Stimulated activated naive B cell treated with anti-CD40 and anti-IgM and Interleukin-4, amounts not matched to agents 10 μg/mL and 1 μg/mL and 100 μg/mL, for 72 hours (primary cell): ENCODE data around the gene HOXA4.

Experiments
- ATAC-seq, 2 donors: fragments of 150-1000 bp; cut with Tn5 transposase; replicated peaks; 2 replicates each; pipeline ENCODE4 v1.10.0; 2021; ENCODE audit warnings: moderate library complexity in 1 of 2
- DNase-seq: peaks from one replicate; pipeline ENCODE4 v3.0.0; 2021
- H3K27ac Mint-ChIP-seq: one replicate; pipeline ENCODE4 v1.8.0; 2022; ENCODE audit warnings: mild to moderate bottlenecking, mixed read lengths
- H3K27me3 Mint-ChIP-seq, 2 donors: one replicate each; pipeline ENCODE4 v1.8.0; 2022; ENCODE audit warnings: mixed read lengths in 2 of 2
- H3K36me3 Mint-ChIP-seq, 2 donors: one replicate each; pipeline ENCODE4 v1.8.0; 2022; ENCODE audit warnings: mixed read lengths in 2 of 2, mild to moderate bottlenecking in 1 of 2
- H3K4me1 Mint-ChIP-seq, 2 donors: one replicate each; pipeline ENCODE4 v1.8.0; 2022; ENCODE audit warnings: mixed read lengths in 2 of 2, mild to moderate bottlenecking in 1 of 2
- H3K4me3 Mint-ChIP-seq, 2 donors: one replicate each; pipeline ENCODE4 v1.8.0; 2022; ENCODE audit warnings: mild to moderate bottlenecking in 2 of 2, mixed read lengths in 2 of 2, moderate library complexity in 1 of 2
- H3K9me3 Mint-ChIP-seq, 2 donors: one replicate each; pipeline ENCODE4 v1.8.0; 2022; ENCODE audit warnings: mixed read lengths in 2 of 2, mild to moderate bottlenecking in 1 of 2

Gene HOXA4

GRCh38 chr7:27111042-27111750, 19.4 kb downstream of the HOXA4 start:
- DNase-seq: no peak
- Mint-ChIP-seq H3K27me3 (peaks cover 14 to 19% of the 10 kb centered on the region in 2 donors), H3K36me3 (no peaks in the 10 kb centered on the region), H3K27ac (no peak overlapping the region), H3K4me1 (peaks cover 0 to 1% of the 10 kb centered on the region in 2 donors), H3K4me3 (no peak overlapping the region), H3K9me3 (peaks cover 0 to 2% of the 10 kb centered on the region in 2 donors)
- no peak for ATAC-seq

- Mint-ChIP-seq H3K27me3 (peaks cover 17 to 26% of the 10 kb centered on the region in 2 donors), H3K9me3 (peaks cover 0 to 2% of the 10 kb centered on the region in 2 donors), H3K36me3 (no peaks in the 10 kb centered on the region), H3K27ac (no peak overlapping the region), H3K4me1 (peaks cover 0 to 1% of the 10 kb centered on the region in 2 donors), H3K4me3 (no peak overlapping the region)
- ATAC-seq: no peak
- DNase-seq: no peak
Measured at GRCh38 chr7:27110186-27111031, 20.1 kb downstream of the HOXA4 start.

- H3K4me3 Mint-ChIP-seq: no peak overlapping the region
- H3K27me3 Mint-ChIP-seq: peaks cover 20 to 29% of the 10 kb centered on the region in 2 donors
- ATAC-seq (no peak), DNase-seq (no peak)
- H3K36me3 Mint-ChIP-seq: no peaks in the 10 kb centered on the region
- no peak overlapping the region for H3K27ac Mint-ChIP-seq
- peaks cover 0 to 2% of the 10 kb centered on the region in 2 donors for H3K9me3 Mint-ChIP-seq
- peaks cover 0 to 1% of the 10 kb centered on the region in 2 donors for H3K4me1 Mint-ChIP-seq
Measured at GRCh38 chr7:27109466-27110185, 20.9 kb downstream of the HOXA4 start.

- Mint-ChIP-seq H3K9me3 (peaks cover 0 to 2% of the 10 kb centered on the region in 2 donors), H3K36me3 (peaks cover 0 to 2% of the 10 kb centered on the region in 2 donors), H3K4me3 (no peak overlapping the region), H3K27ac (no peak overlapping the region), H3K4me1 (peaks cover 1 to 7% of the 10 kb centered on the region in 2 donors), H3K27me3 (peaks cover 29 to 36% of the 10 kb centered on the region in 2 donors)
- ATAC-seq (no peak), DNase-seq (no peak)
Measured at GRCh38 chr7:27108390-27109127, 22.0 kb downstream of the HOXA4 start.

- peaks cover 2 to 4% of the 10 kb centered on the region in 2 donors for H3K36me3 Mint-ChIP-seq
- no peak overlapping the region for H3K4me3 Mint-ChIP-seq
Measured at GRCh38 chr7:27107391-27108381, 22.9 kb downstream of the HOXA4 start.

GRCh38 chr7:27106901-27107240, 23.7 kb downstream of the HOXA4 start:
- ATAC-seq: no peak
- peaks cover 0 to 2% of the 10 kb centered on the region in 2 donors for H3K9me3 Mint-ChIP-seq
- H3K36me3 Mint-ChIP-seq: peaks cover 3 to 5% of the 10 kb centered on the region in 2 donors
- H3K27ac Mint-ChIP-seq: no peak overlapping the region
- no peak overlapping the region for H3K4me3 Mint-ChIP-seq
- H3K27me3 Mint-ChIP-seq: peaks cover 42 to 48% of the 10 kb centered on the region in 2 donors
- no peak for DNase-seq
- H3K4me1 Mint-ChIP-seq: peaks cover 9 to 22% of the 10 kb centered on the region in 2 donors

More at GRCh38 chr7:27107391-27108381, 22.9 kb downstream of the HOXA4 start:
- DNase-seq: no peak
- H3K4me1 Mint-ChIP-seq: peaks cover 6 to 16% of the 10 kb centered on the region in 2 donors
- no peak overlapping the region for H3K27ac Mint-ChIP-seq
- H3K9me3 Mint-ChIP-seq: peaks cover 0 to 2% of the 10 kb centered on the region in 2 donors
- ATAC-seq: no peak
- H3K27me3 Mint-ChIP-seq: peaks cover 34 to 40% of the 10 kb centered on the region in 2 donors

- Mint-ChIP-seq H3K9me3 (peaks cover 0 to 2% of the 10 kb centered on the region in 2 donors), H3K27me3 (peaks cover 48 to 54% of the 10 kb centered on the region in 2 donors), H3K27ac (no peak overlapping the region), H3K36me3 (peaks cover 7 to 10% of the 10 kb centered on the region in 2 donors), H3K4me1 (peaks cover 9 to 26% of the 10 kb centered on the region in 2 donors), H3K4me3 (no peak overlapping the region)
- ATAC-seq: no peak
- no peak for DNase-seq
Measured at GRCh38 chr7:27106181-27106900, 24.2 kb downstream of the HOXA4 start.

- Mint-ChIP-seq H3K9me3 (peaks cover 0 to 2% of the 10 kb centered on the region in 2 donors), H3K27me3 (peaks cover 56 to 62% of the 10 kb centered on the region in 2 donors), H3K4me3 (no peak overlapping the region), H3K27ac (no peak overlapping the region), H3K36me3 (peaks cover 7 to 17% of the 10 kb centered on the region in 2 donors), H3K4me1 (peaks cover 9 to 26% of the 10 kb centered on the region in 2 donors)
- no peak for ATAC-seq
- no peak for DNase-seq
Measured at GRCh38 chr7:27105301-27106031, 25.1 kb downstream of the HOXA4 start.

GRCh38 chr7:27104341-27105058, 26.1 kb downstream of the HOXA4 start:
- H3K36me3 Mint-ChIP-seq: peaks cover 9 to 24% of the 10 kb centered on the region in 2 donors
- ATAC-seq (no peak), DNase-seq (no peak)
- no peaks in the 10 kb centered on the region for H3K9me3 Mint-ChIP-seq
- no peak overlapping the region for H3K27ac Mint-ChIP-seq
- no peak overlapping the region for H3K4me3 Mint-ChIP-seq
- peaks cover 57 to 72% of the 10 kb centered on the region in 2 donors for H3K27me3 Mint-ChIP-seq
- H3K4me1 Mint-ChIP-seq: peaks cover 9 to 29% of the 10 kb centered on the region in 2 donors

GRCh38 chr7:27103489-27104226, 26.9 kb downstream of the HOXA4 start:
- Mint-ChIP-seq H3K4me1 (peaks cover 15 to 37% of the 10 kb centered on the region in 2 donors), H3K9me3 (no peaks in the 10 kb centered on the region), H3K4me3 (no peak overlapping the region), H3K36me3 (peaks cover 10 to 31% of the 10 kb centered on the region in 2 donors), H3K27me3 (peaks cover 65 to 80% of the 10 kb centered on the region in 2 donors), H3K27ac (no peak overlapping the region)
- ATAC-seq (no peak), DNase-seq (no peak)
